Measurements from ENCODE around the gene XIRP2. TPM values are rescaled to one million over a fixed set of nuclear protein-coding genes. Genes with fewer than 3 reads are reported as not detected.

Gene XIRP2, protein sequence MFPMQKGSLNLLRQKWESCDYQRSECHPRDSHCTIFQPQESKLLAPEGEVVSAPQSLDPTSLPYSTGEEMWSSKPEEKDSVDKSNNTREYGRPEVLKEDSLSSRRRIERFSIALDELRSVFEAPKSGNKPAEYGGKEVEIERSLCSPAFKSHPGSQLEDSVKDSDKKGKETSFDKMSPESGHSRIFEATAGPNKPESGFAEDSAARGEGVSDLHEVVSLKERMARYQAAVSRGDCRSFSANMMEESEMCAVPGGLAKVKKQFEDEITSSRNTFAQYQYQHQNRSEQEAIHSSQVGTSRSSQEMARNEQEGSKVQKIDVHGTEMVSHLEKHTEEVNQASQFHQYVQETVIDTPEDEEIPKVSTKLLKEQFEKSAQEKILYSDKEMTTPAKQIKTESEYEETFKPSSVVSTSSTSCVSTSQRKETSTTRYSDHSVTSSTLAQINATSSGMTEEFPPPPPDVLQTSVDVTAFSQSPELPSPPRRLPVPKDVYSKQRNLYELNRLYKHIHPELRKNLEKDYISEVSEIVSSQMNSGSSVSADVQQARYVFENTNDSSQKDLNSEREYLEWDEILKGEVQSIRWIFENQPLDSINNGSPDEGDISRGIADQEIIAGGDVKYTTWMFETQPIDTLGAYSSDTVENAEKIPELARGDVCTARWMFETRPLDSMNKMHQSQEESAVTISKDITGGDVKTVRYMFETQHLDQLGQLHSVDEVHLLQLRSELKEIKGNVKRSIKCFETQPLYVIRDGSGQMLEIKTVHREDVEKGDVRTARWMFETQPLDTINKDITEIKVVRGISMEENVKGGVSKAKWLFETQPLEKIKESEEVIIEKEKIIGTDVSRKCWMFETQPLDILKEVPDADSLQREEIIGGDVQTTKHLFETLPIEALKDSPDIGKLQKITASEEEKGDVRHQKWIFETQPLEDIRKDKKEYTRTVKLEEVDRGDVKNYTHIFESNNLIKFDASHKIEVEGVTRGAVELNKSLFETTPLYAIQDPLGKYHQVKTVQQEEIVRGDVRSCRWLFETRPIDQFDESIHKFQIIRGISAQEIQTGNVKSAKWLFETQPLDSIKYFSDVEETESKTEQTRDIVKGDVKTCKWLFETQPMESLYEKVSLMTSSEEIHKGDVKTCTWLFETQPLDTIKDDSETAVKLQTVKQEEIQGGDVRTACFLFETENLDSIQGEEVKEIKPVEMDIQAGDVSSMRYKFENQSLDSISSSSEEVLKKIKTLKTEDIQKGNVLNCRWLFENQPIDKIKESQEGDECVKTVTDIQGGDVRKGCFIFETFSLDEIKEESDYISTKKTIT (N-terminal part only)
- total RNA-seq (ENCODE audit: low replicate concordance), result not detected in 2 replicates

DNA sequence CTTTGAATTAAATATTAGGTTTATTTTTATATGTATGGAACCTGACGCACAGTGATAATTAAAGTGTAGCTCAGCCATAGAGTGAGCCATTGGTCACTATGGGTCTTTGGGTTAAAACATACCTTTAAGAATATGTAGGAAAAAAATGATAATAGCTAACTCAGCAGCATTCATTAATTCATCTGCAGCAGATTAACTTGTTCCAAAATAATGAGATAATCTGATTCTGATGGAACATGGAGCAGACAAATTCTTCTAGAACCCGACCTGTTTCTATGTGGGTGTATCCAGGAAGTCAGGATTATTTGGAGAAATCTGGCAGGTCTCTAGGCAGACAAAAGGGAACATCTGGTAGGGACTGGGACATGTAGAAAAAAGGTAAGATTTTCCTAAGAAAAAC lies at the start of gene XIRP2:
Gene XIRP2 (plus strand): TSS at position 301 of the 400 bp plus-strand sequence. CDS start 15,003 bp downstream, outside the sequence.
- Mint-ChIP-seq H3K4me1 (no peaks in the 10 kb centered on the region), H3K36me3 (no peaks in the 10 kb centered on the region), H3K4me3 (no peak within 1 kb of the TSS)

DNA sequence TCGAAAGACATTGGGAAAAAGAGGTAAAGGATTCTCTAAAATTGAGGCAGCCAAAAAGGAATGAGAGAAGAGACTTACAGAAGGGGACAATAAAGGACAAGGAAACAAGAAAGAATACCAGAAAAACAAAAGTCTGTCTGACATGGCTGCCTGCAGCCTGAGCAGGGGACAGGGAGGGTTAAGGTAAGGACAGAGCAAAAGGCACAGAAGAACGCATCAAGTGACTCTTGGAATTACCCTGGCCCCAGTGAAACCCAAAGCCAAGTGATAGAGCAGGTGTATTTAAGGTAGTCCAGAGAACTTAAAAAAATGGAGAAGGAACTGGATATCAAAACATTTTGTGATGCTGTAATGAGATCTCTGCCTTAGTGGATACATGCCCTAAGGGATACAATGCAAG lies 47.1 kb upstream of the XIRP2 start:
- H3K79me2 ChIP-seq (ENCODE audit: low read depth), result no peaks in the 10 kb centered on the region
- peaks cover 8% of the 10 kb centered on the region for H3K4me1 Mint-ChIP-seq
- TF ChIP-seq, protein P1, sequence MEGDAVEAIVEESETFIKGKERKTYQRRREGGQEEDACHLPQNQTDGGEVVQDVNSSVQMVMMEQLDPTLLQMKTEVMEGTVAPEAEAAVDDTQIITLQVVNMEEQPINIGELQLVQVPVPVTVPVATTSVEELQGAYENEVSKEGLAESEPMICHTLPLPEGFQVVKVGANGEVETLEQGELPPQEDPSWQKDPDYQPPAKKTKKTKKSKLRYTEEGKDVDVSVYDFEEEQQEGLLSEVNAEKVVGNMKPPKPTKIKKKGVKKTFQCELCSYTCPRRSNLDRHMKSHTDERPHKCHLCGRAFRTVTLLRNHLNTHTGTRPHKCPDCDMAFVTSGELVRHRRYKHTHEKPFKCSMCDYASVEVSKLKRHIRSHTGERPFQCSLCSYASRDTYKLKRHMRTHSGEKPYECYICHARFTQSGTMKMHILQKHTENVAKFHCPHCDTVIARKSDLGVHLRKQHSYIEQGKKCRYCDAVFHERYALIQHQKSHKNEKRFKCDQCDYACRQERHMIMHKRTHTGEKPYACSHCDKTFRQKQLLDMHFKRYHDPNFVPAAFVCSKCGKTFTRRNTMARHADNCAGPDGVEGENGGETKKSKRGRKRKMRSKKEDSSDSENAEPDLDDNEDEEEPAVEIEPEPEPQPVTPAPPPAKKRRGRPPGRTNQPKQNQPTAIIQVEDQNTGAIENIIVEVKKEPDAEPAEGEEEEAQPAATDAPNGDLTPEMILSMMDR (IDR thresholded peaks at IDR 0.05), result no peak
- TF ChIP-seq EZH2 (IDR thresholded peaks at IDR 0.05), result no peak
- no peak for TF ChIP-seq EZH2phosphoT487 (IDR thresholded peaks at IDR 0.05)
- H3K36me3 ChIP-seq, result no peaks in the 10 kb centered on the region
- no peak overlapping the region for H3K27ac ChIP-seq
- no peak overlapping the region for H3K4me3 Mint-ChIP-seq
- H3K27ac Mint-ChIP-seq, result no peak overlapping the region
- no peaks in the 10 kb centered on the region for H3K36me3 Mint-ChIP-seq
- no peaks in the 10 kb centered on the region for H3F3A ChIP-seq (ENCODE audit: low read depth)
- DNase-seq (ENCODE audit: low spot score), result no peak
- no peaks in the 10 kb centered on the region for H3K27me3 ChIP-seq
- no peaks in the 10 kb centered on the region for H3K27me3 Mint-ChIP-seq (ENCODE audit: insufficient read depth, low read depth)
- H3K9me3 Mint-ChIP-seq, result no peaks in the 10 kb centered on the region
- no peaks in the 10 kb centered on the region for H4K20me1 ChIP-seq (ENCODE audit: low read depth)
- no peaks in the 10 kb centered on the region for H3K4me1 ChIP-seq
- peak overlapping the region; percentile 80 for H2AFZ ChIP-seq (replicated peaks)
- no peak overlapping the region for H3K4me3 ChIP-seq
- H3K4me2 ChIP-seq, result no peak overlapping the region
- H3K9me3 ChIP-seq (ENCODE audit: low read depth), result no peaks in the 10 kb centered on the region
- no peak overlapping the region for H3K9ac ChIP-seq

More for the DNA sequence above, at the start of gene XIRP2:
- Histone ChIP-seq H3K27ac (no peak within 1 kb of the TSS), H4K20me1 (ENCODE audit: low read depth) (no peaks in the 10 kb centered on the region), H3K4me3 (no peak within 1 kb of the TSS), H3K36me3 (no peaks in the 10 kb centered on the region), H3F3A (ENCODE audit: low read depth) (no peaks in the 10 kb centered on the region), H3K9ac (no peak within 1 kb of the TSS), H3K27me3 (no peaks in the 10 kb centered on the region), H3K4me1 (peaks cover 4% of the 10 kb centered on the region), H3K4me2 (no peak within 1 kb of the TSS), H2AFZ (replicated peaks) (no peak within 1 kb of the TSS), H3K79me2 (ENCODE audit: low read depth) (no peaks in the 10 kb centered on the region), H3K9me3 (ENCODE audit: low read depth) (no peaks in the 10 kb centered on the region)
- H3K9me3 Mint-ChIP-seq, result no peaks in the 10 kb centered on the region
- TF ChIP-seq, protein P1 (IDR thresholded peaks at IDR 0.05), result no peak
- H3K27me3 Mint-ChIP-seq (ENCODE audit: insufficient read depth, low read depth), result no peaks in the 10 kb centered on the region
- DNase-seq (ENCODE audit: low spot score), result no peak
- H3K27ac Mint-ChIP-seq, result no peak within 1 kb of the TSS

DNA sequence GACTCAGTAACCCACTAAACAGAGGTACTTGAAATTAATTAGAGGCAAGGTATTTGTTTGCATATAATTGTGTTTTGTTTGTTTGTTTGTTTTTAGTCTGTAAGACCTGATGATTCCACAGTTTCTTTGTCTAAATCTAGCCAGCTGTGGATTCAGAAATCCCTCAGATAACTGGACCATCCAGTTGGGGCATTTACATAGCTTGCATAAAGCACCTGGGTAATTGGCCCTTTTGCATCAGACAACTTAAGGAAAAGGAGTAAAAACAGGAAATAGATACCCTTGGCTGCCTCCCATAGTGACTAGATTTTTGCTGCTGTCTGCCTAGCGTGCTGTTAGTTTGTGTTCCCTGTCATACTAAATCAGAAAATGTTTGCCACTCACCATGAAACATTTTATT lies 46.6 kb upstream of the XIRP2 start:
- Histone ChIP-seq H2AFZ (replicated peaks) (no peak overlapping the region), H3K4me1 (no peaks in the 10 kb centered on the region), H3K9ac (no peak overlapping the region), H3K4me2 (no peak overlapping the region), H4K20me1 (ENCODE audit: low read depth) (no peaks in the 10 kb centered on the region), H3K36me3 (no peaks in the 10 kb centered on the region), H3K9me3 (ENCODE audit: low read depth) (no peaks in the 10 kb centered on the region), H3K79me2 (ENCODE audit: low read depth) (no peaks in the 10 kb centered on the region), H3K4me3 (no peak overlapping the region), H3K27ac (no peak overlapping the region), H3K27me3 (no peaks in the 10 kb centered on the region), H3F3A (ENCODE audit: low read depth) (no peaks in the 10 kb centered on the region)
- peaks cover 8% of the 10 kb centered on the region for H3K4me1 Mint-ChIP-seq
- H3K27me3 Mint-ChIP-seq (ENCODE audit: insufficient read depth, low read depth), result no peaks in the 10 kb centered on the region
- H3K36me3 Mint-ChIP-seq, result no peaks in the 10 kb centered on the region
- TF ChIP-seq, protein P1 (IDR thresholded peaks at IDR 0.05), result no peak
- TF ChIP-seq EZH2 (IDR thresholded peaks at IDR 0.05), result no peak
- TF ChIP-seq EZH2phosphoT487 (IDR thresholded peaks at IDR 0.05), result no peak
- H3K4me3 Mint-ChIP-seq, result no peak overlapping the region
- DNase-seq (ENCODE audit: low spot score), result no peak
- H3K9me3 Mint-ChIP-seq, result no peaks in the 10 kb centered on the region
- H3K27ac Mint-ChIP-seq, result no peak overlapping the region

All from neural progenitor cell (in vitro differentiated cells).